22Rv1 (cell line): ENCODE measurements around the gene RASL10A.

Experiments used
- ZFX ChIP-seq: fragments of 450-650 bp; IDR thresholded peaks from 2 replicates; pipeline ENCODE4 v1.6.1; 2017; ENCODE audit warnings: antibody characterized with exemption, borderline replicate concordance
- TF ChIP-seq, protein P1 (sequence below): fragments of 450-650 bp; IDR thresholded peaks from 2 replicates; pipeline ENCODE4 v1.5.1; 2017; ENCODE audit warnings: mild to moderate bottlenecking

DNA sequence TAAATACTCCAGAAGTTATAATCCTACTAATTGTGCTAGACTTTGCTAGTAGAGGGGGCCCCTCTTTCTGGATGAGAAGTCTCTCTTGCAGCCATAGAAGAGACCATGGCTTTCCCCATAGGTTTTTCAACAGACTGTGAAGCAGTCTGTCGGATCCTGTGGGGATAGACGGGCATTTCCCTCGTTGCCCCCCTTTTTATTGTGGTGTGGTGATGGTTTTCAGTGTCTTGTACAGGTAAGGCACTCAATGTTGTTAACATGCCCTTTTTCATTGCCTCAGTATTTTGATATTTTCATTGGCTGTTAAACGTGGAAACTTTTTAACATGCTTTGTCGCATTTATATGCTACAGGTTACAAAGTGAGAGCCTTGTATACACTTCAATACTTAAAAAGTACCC lies 25.4 kb downstream of the RASL10A start:
- TF ChIP-seq, protein P1, sequence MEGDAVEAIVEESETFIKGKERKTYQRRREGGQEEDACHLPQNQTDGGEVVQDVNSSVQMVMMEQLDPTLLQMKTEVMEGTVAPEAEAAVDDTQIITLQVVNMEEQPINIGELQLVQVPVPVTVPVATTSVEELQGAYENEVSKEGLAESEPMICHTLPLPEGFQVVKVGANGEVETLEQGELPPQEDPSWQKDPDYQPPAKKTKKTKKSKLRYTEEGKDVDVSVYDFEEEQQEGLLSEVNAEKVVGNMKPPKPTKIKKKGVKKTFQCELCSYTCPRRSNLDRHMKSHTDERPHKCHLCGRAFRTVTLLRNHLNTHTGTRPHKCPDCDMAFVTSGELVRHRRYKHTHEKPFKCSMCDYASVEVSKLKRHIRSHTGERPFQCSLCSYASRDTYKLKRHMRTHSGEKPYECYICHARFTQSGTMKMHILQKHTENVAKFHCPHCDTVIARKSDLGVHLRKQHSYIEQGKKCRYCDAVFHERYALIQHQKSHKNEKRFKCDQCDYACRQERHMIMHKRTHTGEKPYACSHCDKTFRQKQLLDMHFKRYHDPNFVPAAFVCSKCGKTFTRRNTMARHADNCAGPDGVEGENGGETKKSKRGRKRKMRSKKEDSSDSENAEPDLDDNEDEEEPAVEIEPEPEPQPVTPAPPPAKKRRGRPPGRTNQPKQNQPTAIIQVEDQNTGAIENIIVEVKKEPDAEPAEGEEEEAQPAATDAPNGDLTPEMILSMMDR: no peak
- TF ChIP-seq ZFX: no peak
